H54 (cell line): ENCODE data around the gene RSPH1.

Experiments used
- DNase-seq: peaks from one replicate; pipeline ENCODE4 v3.0.0; 2011; ENCODE audit warnings: low spot score, mixed read lengths; ENCODE audit not compliant: insufficient read length
- FAIRE-seq: peaks from 3 replicates; lab custom pipeline; 2011; peaks lifted over from hg19 to GRCh38; lab: Jason Lieb, UNC
- POLR2A ChIP-seq: IDR thresholded peaks from 2 replicates; pipeline ENCODE4 v1.6.1; 2011; ENCODE audit warnings: low read depth, mild to moderate bottlenecking, low read length

RSPH1 gene

GRCh38 chr21:42455196-42455595 is 40.8 kb downstream of the RSPH1 start:
- DNase-seq (no peak), FAIRE-seq (no peak)
- TF ChIP-seq POLR2A = no peak

GRCh38 chr21:42454786-42455185 is 41.2 kb downstream of the RSPH1 start:
- TF ChIP-seq POLR2A = no peak
- FAIRE-seq (no peak), DNase-seq (no peak)

GRCh38 chr21:42453986-42454570 is 41.9 kb downstream of the RSPH1 start:
- TF ChIP-seq POLR2A = no peak
- FAIRE-seq (no peak), DNase-seq (no peak)

GRCh38 chr21:42453224-42453985 is 42.6 kb downstream of the RSPH1 start:
- TF ChIP-seq POLR2A = no peak
- FAIRE-seq (no peak), DNase-seq (no peak)

GRCh38 chr21:42452401-42453223 is 43.4 kb downstream of the RSPH1 start:
- TF ChIP-seq POLR2A = no peak
- DNase-seq (no peak), FAIRE-seq (no peak)

GRCh38 chr21:42451941-42452340 is 44.1 kb downstream of the RSPH1 start:
- no peak for TF ChIP-seq POLR2A
- no peak for FAIRE-seq
- no peak for DNase-seq

- DNase-seq = no peak
- FAIRE-seq = no peak
- TF ChIP-seq POLR2A = no peak
Observed at GRCh38 chr21:42448686-42449085, 47.3 kb downstream of the RSPH1 start.

GRCh38 chr21:42447732-42448131 is 48.3 kb downstream of the RSPH1 start:
- TF ChIP-seq POLR2A = no peak
- FAIRE-seq (no peak), DNase-seq (no peak)

GRCh38 chr21:42447182-42447581 is 48.8 kb downstream of the RSPH1 start:
- DNase-seq (no peak), FAIRE-seq (no peak)
- no peak for TF ChIP-seq POLR2A

- DNase-seq (no peak), FAIRE-seq (no peak)
- no peak for TF ChIP-seq POLR2A
Observed at GRCh38 chr21:42446531-42446930, 49.5 kb downstream of the RSPH1 start.

GRCh38 chr21:42445311-42445710 is 50.7 kb downstream of the RSPH1 start:
- no peak for FAIRE-seq
- TF ChIP-seq POLR2A = no peak
- no peak for DNase-seq

- TF ChIP-seq POLR2A = no peak
- DNase-seq = no peak
- FAIRE-seq = no peak
Observed at GRCh38 chr21:42444745-42445059, 51.3 kb downstream of the RSPH1 start.

- no peak for TF ChIP-seq POLR2A
- no peak for FAIRE-seq
Observed at GRCh38 chr21:42443876-42444744, 51.9 kb downstream of the RSPH1 start.

More at GRCh38 chr21:42443876-42444744, 51.9 kb downstream of the RSPH1 start:
- DNase-seq = no peak
